Kidney (tissue), 14 donors: Measurements from ENCODE around the gene PRSS1. TPM values are rescaled to one million over a fixed set of nuclear protein-coding genes. Genes with fewer than 3 reads are reported as not detected.

Experiments used
- DNase-seq, 5 donors: peaks; one replicate each; pipeline ENCODE4 v3.0.0-alpha.2; 2013 to 2020
- FAIRE-seq: peaks from 2 replicates; lab custom pipeline; 2012; peaks lifted over from hg19 to GRCh38; lab: Jason Lieb, UNC
- H3K27ac ChIP-seq, 2 donors: one replicate each; pipeline ENCODE4 v1.7.0; 2013; ENCODE audit warnings: low read depth in 2 of 2, low read length in 2 of 2, inconsistent platforms in 1 of 2
- H3K27me3 ChIP-seq: one replicate; pipeline ENCODE4 v1.7.1; 2013; ENCODE audit warnings: low read length, inconsistent platforms; ENCODE audit not compliant: control insufficient read depth, insufficient read depth
- H3K36me3 ChIP-seq, 3 donors: one replicate each; pipeline versions ENCODE4 v1.7.0 to v1.7.1; 2013; ENCODE audit warnings: low read length in 3 of 3, control low read depth in 1 of 3, inconsistent platforms in 1 of 3; ENCODE audit not compliant: insufficient read depth in 3 of 3, control insufficient read depth in 2 of 3
- H3K4me1 ChIP-seq, 3 donors: one replicate each; pipeline versions ENCODE4 v1.7.0 to v1.7.1; 2013; ENCODE audit warnings: low read length in 3 of 3, inconsistent platforms in 1 of 3, low read depth in 1 of 3; ENCODE audit not compliant: control insufficient read depth in 2 of 3, insufficient read depth in 2 of 3
- H3K4me3 ChIP-seq, 3 donors: one replicate each; pipeline versions ENCODE4 v1.7.0 to v1.8.1; 2013; ENCODE audit warnings: low read length in 3 of 3, control low read depth in 1 of 3, inconsistent platforms in 1 of 3
- H3K9ac ChIP-seq, 3 donors: one replicate each; pipeline versions ENCODE4 v1.7.0 to v1.7.1; 2013; ENCODE audit warnings: low read length in 3 of 3, control low read depth in 1 of 3, inconsistent platforms in 1 of 3
- H3K9me3 ChIP-seq, 3 donors: one replicate each; pipeline versions ENCODE4 v1.7.0 to v1.7.1; 2013; ENCODE audit warnings: low read length in 3 of 3, control low read depth in 1 of 3, inconsistent platforms in 1 of 3; ENCODE audit not compliant: control insufficient read depth in 2 of 3, insufficient read depth in 1 of 3
- intact Hi-C: fragments of 100-400 bp; cut with DNase I; formaldehyde crosslinking; loops from one replicate; pipeline ENCODE4 v1.11.1; 2022
- polyA plus RNA-seq: library from polyadenylated mRNA; stranded (reverse); fragments of 350-450 nt; fragmentation: Illumina TruSeq; extraction: RNeasy Lipid Tissue Mini Kit (QIAGEN cat#74804); gene quantifications from one replicate; pipeline ENCODE4 v1.2.3, GENCODE V29; 2014; ENCODE audit warnings: low read depth, low replicate concordance; ENCODE audit not compliant: insufficient read depth
- total RNA-seq: library from RNA; stranded (reverse); fragmentation: NEBNext Ultra II Directional; extraction: Animal tissue kit (Norgen Biotek cat#: 25700); gene quantifications from one replicate; pipeline ENCODE4 v1.2.1, GENCODE V29; 2021
- TF ChIP-seq, protein P1 (sequence below): IDR thresholded peaks from 3 replicates; pipeline ENCODE4 v1.5.1; 2012; ENCODE audit warnings: mild to moderate bottlenecking, moderate library complexity, borderline replicate concordance; ENCODE audit not compliant: insufficient read depth; ENCODE audit errors: extremely low read depth
- donor health status: control.
- donor health status: control.
- donor health status: control.
- donor health status: control.
- donor health status: control.
- donor health status: DM: yes; HTN: yes; CAD: no.
- donor health status: Normal renal cell carcinoma (clear cell type).

PRSS1 gene
- total and polyA plus RNA-seq, 2 donors from 2014 or later, result not detected

GRCh38 chr7:142718313-142718712 is 31.0 kb upstream of the PRSS1 start:
- DNase-seq, result no peak
- no peaks in the 10 kb centered on the region for H3K27me3 ChIP-seq

GRCh38 chr7:142720172-142720773 is 29.0 kb upstream of the PRSS1 start:
- no peak for FAIRE-seq
- Histone ChIP-seq H3K9me3 (no peaks in the 10 kb centered on the region), H3K36me3 (no peaks in the 10 kb centered on the region), H3K4me3 (no peak overlapping the region), H3K27me3 (no peaks in the 10 kb centered on the region), H3K9ac (no peak overlapping the region), H3K27ac (no peak overlapping the region), H3K4me1 (no peaks in the 10 kb centered on the region)
- no peak for DNase-seq
- intact Hi-C loops, result no loop called here
- TF ChIP-seq, protein P1, sequence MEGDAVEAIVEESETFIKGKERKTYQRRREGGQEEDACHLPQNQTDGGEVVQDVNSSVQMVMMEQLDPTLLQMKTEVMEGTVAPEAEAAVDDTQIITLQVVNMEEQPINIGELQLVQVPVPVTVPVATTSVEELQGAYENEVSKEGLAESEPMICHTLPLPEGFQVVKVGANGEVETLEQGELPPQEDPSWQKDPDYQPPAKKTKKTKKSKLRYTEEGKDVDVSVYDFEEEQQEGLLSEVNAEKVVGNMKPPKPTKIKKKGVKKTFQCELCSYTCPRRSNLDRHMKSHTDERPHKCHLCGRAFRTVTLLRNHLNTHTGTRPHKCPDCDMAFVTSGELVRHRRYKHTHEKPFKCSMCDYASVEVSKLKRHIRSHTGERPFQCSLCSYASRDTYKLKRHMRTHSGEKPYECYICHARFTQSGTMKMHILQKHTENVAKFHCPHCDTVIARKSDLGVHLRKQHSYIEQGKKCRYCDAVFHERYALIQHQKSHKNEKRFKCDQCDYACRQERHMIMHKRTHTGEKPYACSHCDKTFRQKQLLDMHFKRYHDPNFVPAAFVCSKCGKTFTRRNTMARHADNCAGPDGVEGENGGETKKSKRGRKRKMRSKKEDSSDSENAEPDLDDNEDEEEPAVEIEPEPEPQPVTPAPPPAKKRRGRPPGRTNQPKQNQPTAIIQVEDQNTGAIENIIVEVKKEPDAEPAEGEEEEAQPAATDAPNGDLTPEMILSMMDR, result no peak

More at GRCh38 chr7:142718313-142718712, 31.0 kb upstream of the PRSS1 start:
- H3K4me1 ChIP-seq, result no peaks in the 10 kb centered on the region
- no peak overlapping the region for H3K9ac ChIP-seq
- TF ChIP-seq, protein P1, result no peak
- H3K27ac ChIP-seq, result no peak overlapping the region
- no peaks in the 10 kb centered on the region for H3K36me3 ChIP-seq
- intact Hi-C loops, result no loop called here
- no peak for FAIRE-seq
- H3K9me3 ChIP-seq, result no peaks in the 10 kb centered on the region
- H3K4me3 ChIP-seq, result no peak overlapping the region

- Histone ChIP-seq H3K27me3 (no peaks in the 10 kb centered on the region), H3K27ac (no peak overlapping the region), H3K4me3 (no peak overlapping the region), H3K4me1 (no peaks in the 10 kb centered on the region), H3K36me3 (no peaks in the 10 kb centered on the region), H3K9ac (no peak overlapping the region), H3K9me3 (no peaks in the 10 kb centered on the region)
- TF ChIP-seq, protein P1, result no peak
- DNase-seq (no peak), FAIRE-seq (no peak)
- intact Hi-C loops, result no loop called here
Observed at GRCh38 chr7:142720986-142721385, 28.3 kb upstream of the PRSS1 start.

DNA sequence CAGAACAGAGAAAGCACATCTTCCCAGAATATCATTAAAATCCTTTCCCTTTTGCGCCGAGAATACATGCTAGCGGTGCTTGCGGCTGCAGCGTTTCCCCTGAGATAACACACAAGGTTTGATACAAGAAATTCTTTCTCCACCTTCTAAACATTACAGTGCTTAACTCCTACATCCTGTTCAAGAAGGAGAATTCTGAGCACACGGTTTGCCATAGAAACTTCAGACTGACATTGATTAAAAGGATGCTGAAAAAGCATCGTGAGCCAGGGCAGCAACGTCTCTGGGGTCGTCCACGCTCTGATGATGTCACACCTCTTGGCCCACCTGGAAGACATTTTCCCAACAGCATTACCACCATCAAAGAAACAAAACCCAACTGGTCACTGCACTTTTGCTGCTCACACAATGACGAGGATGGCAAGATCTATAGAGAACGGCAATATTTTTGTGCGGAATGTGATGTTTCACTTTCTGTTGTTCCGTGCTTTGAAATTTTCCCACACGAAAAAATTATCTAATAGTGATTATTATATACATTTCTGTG is 27.0 kb upstream of the PRSS1 start:
- DNase-seq (no peak), FAIRE-seq (no peak)
- H3K36me3 ChIP-seq, result no peaks in the 10 kb centered on the region
- no peak overlapping the region for H3K27ac ChIP-seq
- H3K27me3 ChIP-seq, result no peaks in the 10 kb centered on the region
- TF ChIP-seq, protein P1, result no peak
- H3K4me3 ChIP-seq, result no peak overlapping the region
- no peaks in the 10 kb centered on the region for H3K4me1 ChIP-seq
- no peaks in the 10 kb centered on the region for H3K9me3 ChIP-seq
- intact Hi-C loops, result no loop called here
- no peak overlapping the region for H3K9ac ChIP-seq
